ENCODE data around the gene CDC42BPB.

The CDC42BPB gene

DNA sequence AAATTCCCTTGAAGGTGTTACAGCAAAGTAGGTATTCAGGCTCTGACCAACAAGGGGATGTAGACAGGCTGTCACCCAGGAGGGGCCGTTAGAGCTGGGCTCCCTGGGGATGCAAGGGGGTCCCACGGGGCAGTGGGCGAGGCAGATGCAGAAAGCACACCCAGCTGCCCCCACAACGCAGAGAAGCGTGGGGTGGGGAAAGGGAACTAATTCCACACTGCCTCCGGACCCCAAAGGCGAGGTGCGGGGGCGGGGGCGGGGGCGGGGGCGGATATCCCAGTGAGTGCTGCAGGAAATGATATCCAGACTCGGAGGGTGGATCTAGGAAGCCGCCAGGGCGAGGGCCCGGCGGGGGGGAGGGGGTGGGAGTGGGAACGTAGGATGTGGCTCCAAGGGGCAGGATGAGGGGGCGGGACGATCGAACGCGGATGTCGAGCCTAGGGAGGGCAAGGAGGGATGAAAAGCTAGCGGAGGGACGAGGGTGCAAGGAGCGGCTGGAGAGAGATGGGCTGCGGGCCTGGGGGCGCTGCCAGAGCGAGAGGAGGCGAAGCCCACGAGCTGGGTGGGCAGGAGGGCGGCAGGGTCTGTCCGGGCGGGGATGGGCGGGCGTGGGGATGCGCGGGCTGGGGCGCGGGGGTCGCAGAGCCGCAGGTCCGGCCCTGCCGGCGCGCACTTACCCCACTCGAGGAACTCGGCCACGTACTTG is 874 bp downstream of the CDC42BPB start (continued):
- peak; percentile 24; the same call in 1 of the 2 replicates for TF ChIP-seq PRDM10 (tag by site-specific recombination; IDR thresholded peaks at IDR 0.05)
- no peak for TF ChIP-seq ZNF544 (tag by site-specific recombination; IDR thresholded peaks at IDR 0.05)
- TF ChIP-seq HOXC10 (CRISPR knock-in tag; IDR thresholded peaks at IDR 0.05): no peak
- TF ChIP-seq SETDB1 (IDR thresholded peaks at IDR 0.05; ENCODE audit: insufficient read length, low read length): no peak
- TF ChIP-seq KLF7 (tag by site-specific recombination; IDR thresholded peaks at IDR 0.05; ENCODE audit: borderline replicate concordance): no peak
- peak; percentile 47; the same call in 1 of the 2 replicates for TF ChIP-seq GLIS1 (tag by site-specific recombination; IDR thresholded peaks at IDR 0.05)
- no peak for TF ChIP-seq ZBTB1 (tag by site-specific recombination; IDR thresholded peaks at IDR 0.05)
- TF ChIP-seq ZBTB48 (tag by site-specific recombination; IDR thresholded peaks at IDR 0.05): no peak
- TF ChIP-seq KLF9 (tag by site-specific recombination; IDR thresholded peaks at IDR 0.05; ENCODE audit: low read depth): peak; percentile 80
- TF ChIP-seq KLF17 (tag by site-specific recombination; IDR thresholded peaks at IDR 0.05): no peak
- 0 out of 2 replicates have a peak, but pooled peaks have one; percentile 20 for TF ChIP-seq SP7 (tag by site-specific recombination; IDR thresholded peaks at IDR 0.05)
- peak; percentile 78 for TF ChIP-seq SP3 (tag by site-specific recombination; IDR thresholded peaks at IDR 0.05)
- TF ChIP-seq ZNF629 (tag by site-specific recombination; IDR thresholded peaks at IDR 0.05): no peak
- peak; percentile 26; the same call in 1 of the 2 replicates for TF ChIP-seq ZNF76 (tag by site-specific recombination; IDR thresholded peaks at IDR 0.05; ENCODE audit: borderline replicate concordance, low read depth)
- no peak for TF ChIP-seq TCF7L2 (IDR thresholded peaks at IDR 0.05; ENCODE audit: borderline replicate concordance, low read depth, low read length)
- peak; percentile 75 for TF ChIP-seq EGR2 (tag by site-specific recombination; IDR thresholded peaks at IDR 0.05; ENCODE audit: low read depth)
- TF ChIP-seq ZNF354C (tag by site-specific recombination; IDR thresholded peaks at IDR 0.05; ENCODE audit: borderline replicate concordance, low read depth): no peak
- TF ChIP-seq ZBTB26 (tag by site-specific recombination; optimal IDR thresholded peaks at IDR 0.05): no peak
- TF ChIP-seq, protein P1, sequence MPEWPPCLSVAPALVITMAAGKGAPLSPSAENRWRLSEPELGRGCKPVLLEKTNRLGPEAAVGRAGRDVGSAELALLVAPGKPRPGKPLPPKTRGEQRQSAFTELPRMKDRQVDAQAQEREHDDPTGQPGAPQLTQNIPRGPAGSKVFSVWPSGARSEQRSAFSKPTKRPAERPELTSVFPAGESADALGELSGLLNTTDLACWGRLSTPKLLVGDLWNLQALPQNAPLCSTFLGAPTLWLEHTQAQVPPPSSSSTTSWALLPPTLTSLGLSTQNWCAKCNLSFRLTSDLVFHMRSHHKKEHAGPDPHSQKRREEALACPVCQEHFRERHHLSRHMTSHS (tag by site-specific recombination; IDR thresholded peaks at IDR 0.05): no peak
- TF ChIP-seq ZNF423 (tag by site-specific recombination; IDR thresholded peaks at IDR 0.05): peak; percentile 48; the same call in 1 of the 2 replicates
- peak; percentile 82 for TF ChIP-seq GLIS2 (tag by site-specific recombination; IDR thresholded peaks at IDR 0.05)
- TF ChIP-seq YY2 (tag by site-specific recombination; IDR thresholded peaks at IDR 0.05): no peak
- TF ChIP-seq ZNF2 (tag by site-specific recombination; IDR thresholded peaks at IDR 0.05): no peak
- TF ChIP-seq ZBTB17 (tag by site-specific recombination; IDR thresholded peaks at IDR 0.05): peak; percentile 76
- no peak for TF ChIP-seq PBX3 (CRISPR knock-in tag; IDR thresholded peaks at IDR 0.05)
- TF ChIP-seq, protein P2, sequence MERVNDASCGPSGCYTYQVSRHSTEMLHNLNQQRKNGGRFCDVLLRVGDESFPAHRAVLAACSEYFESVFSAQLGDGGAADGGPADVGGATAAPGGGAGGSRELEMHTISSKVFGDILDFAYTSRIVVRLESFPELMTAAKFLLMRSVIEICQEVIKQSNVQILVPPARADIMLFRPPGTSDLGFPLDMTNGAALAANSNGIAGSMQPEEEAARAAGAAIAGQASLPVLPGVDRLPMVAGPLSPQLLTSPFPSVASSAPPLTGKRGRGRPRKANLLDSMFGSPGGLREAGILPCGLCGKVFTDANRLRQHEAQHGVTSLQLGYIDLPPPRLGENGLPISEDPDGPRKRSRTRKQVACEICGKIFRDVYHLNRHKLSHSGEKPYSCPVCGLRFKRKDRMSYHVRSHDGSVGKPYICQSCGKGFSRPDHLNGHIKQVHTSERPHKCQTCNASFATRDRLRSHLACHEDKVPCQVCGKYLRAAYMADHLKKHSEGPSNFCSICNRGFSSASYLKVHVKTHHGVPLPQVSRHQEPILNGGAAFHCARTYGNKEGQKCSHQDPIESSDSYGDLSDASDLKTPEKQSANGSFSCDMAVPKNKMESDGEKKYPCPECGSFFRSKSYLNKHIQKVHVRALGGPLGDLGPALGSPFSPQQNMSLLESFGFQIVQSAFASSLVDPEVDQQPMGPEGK (tag by site-specific recombination; IDR thresholded peaks at IDR 0.05): peak; percentile 60; the same call in 1 of the 2 replicates
- TF ChIP-seq KLF1 (tag by site-specific recombination; IDR thresholded peaks at IDR 0.05): peak; percentile 63
